HepG2 (cell line): ENCODE measurements around the gene RARG. TPM values are rescaled to one million over a fixed set of nuclear protein-coding genes. Genes with fewer than 3 reads are reported as not detected.

Experiments used
- ARID4A ChIP-seq: sonication (generic); formaldehyde crosslinking; IDR thresholded peaks from 2 replicates; pipeline ENCODE4 v1.5.0; 2020; ENCODE audit warnings: mild to moderate bottlenecking, missing genetic modification reagents, borderline replicate concordance
- BORCS8-MEF2B ChIP-seq: sonication (generic); formaldehyde crosslinking; IDR thresholded peaks from 2 replicates; pipeline ENCODE4 v1.8.0; 2022; ENCODE audit warnings: mild to moderate bottlenecking, missing genetic modification reagents
- CERS6 ChIP-seq: sonication (generic); formaldehyde crosslinking; IDR thresholded peaks from 2 replicates; pipeline ENCODE4 v1.5.0; 2020; ENCODE audit warnings: missing genetic modification reagents
- DMTF1 ChIP-seq: sonication (generic); formaldehyde crosslinking; IDR thresholded peaks from 2 replicates; pipeline ENCODE4 v1.4.0; 2020; ENCODE audit warnings: mild to moderate bottlenecking, missing genetic modification reagents
- E2F1 ChIP-seq: sonication (generic); formaldehyde crosslinking; IDR thresholded peaks from 2 replicates; pipeline ENCODE4 v1.5.0; 2020; ENCODE audit warnings: missing genetic modification reagents
- HNF4G ChIP-seq, 2 experiments: sonication (generic) in 1 of 2; formaldehyde crosslinking in 1 of 2; IDR thresholded peaks; 2 replicates each; pipeline versions ENCODE4 v1.4.0 to v1.6.1; 2011 to 2020; ENCODE audit warnings: borderline replicate concordance in 2 of 2, low read depth in 2 of 2, mild to moderate bottlenecking in 2 of 2, low read length in 1 of 2, missing genetic modification reagents in 1 of 2, moderate library complexity in 1 of 2
- LBX2 ChIP-seq: sonication (generic); formaldehyde crosslinking; IDR thresholded peaks from 2 replicates; pipeline ENCODE4 v1.5.0; 2020; ENCODE audit warnings: missing genetic modification reagents, mild to moderate bottlenecking, borderline replicate concordance
- SCMH1 ChIP-seq: sonication (generic); formaldehyde crosslinking; IDR thresholded peaks from 2 replicates; pipeline ENCODE4 v1.9.0; 2021; ENCODE audit warnings: missing genetic modification reagents, mild to moderate bottlenecking, borderline replicate concordance
- SIX1 ChIP-seq: sonication (generic); formaldehyde crosslinking; IDR thresholded peaks from 2 replicates; pipeline ENCODE4 v1.4.0; 2020; ENCODE audit warnings: missing genetic modification reagents, borderline replicate concordance
- SSRP1 ChIP-seq: IDR thresholded peaks from 2 replicates; pipeline ENCODE4 v1.6.1; 2016; ENCODE audit warnings: control low read depth
- TBP ChIP-seq: sonication (generic); formaldehyde crosslinking; IDR thresholded peaks from 2 replicates; pipeline ENCODE4 v1.5.0; 2020; ENCODE audit warnings: missing genetic modification reagents
- ZBTB26 ChIP-seq: IDR thresholded peaks from 2 replicates; pipeline ENCODE4 v1.6.1; 2016; ENCODE audit warnings: missing compliant biosample characterization, missing genetic modification reagents, borderline replicate concordance
- ZFP90 ChIP-seq: sonication (generic); formaldehyde crosslinking; IDR thresholded peaks from 2 replicates; pipeline ENCODE4 v1.8.0; 2022; ENCODE audit warnings: missing genetic modification reagents, mild to moderate bottlenecking, inconsistent platforms, borderline replicate concordance
- ZNF292 ChIP-seq: sonication (generic); formaldehyde crosslinking; IDR thresholded peaks from 2 replicates; pipeline ENCODE4 v1.8.1; 2022; ENCODE audit warnings: mild to moderate bottlenecking, low read depth, missing genetic modification reagents, borderline replicate concordance
- ZNF788 ChIP-seq: sonication (generic); formaldehyde crosslinking; IDR thresholded peaks from 2 replicates; pipeline ENCODE4 v1.5.0; 2020; ENCODE audit warnings: mild to moderate bottlenecking, missing genetic modification reagents, borderline replicate concordance
- polyA plus RNA-seq, 8 experiments: library from polyadenylated mRNA; depleted of rRNA in 3 of 8; stranded (reverse) in 7 of 8; unstranded in 1 of 8; fragments of >200 nt; fragmentation: Illumina TruSeq in 4 of 8; extraction: Trizol in 4 of 8; gene quantifications; 2 replicates each; pipeline versions ENCODE4 v1.2.1 to v1.2.3, GENCODE V29; 2011 to 2016; ENCODE audit warnings: low read depth in 4 of 8, missing spikeins in 1 of 8, mixed read lengths in 1 of 8; ENCODE audit not compliant: insufficient read depth in 1 of 8
- total RNA-seq, 5 experiments: library from RNA; depleted of rRNA; stranded (reverse); fragments of >200 nt; fragmentation: Illumina TruSeq; extraction: Trizol; gene quantifications; 2 replicates each; pipeline ENCODE4 v1.2.3, GENCODE V29; 2016; ENCODE audit warnings: low read depth in 1 of 5

Gene RARG
- total and polyA plus RNA-seq, 2 of the 13 experiments (the other 11 are each of a cell fraction or from before 2014, with no cell fraction given), result 0.77 to 1.5 TPM

GRCh38 chr12:53251477-53252348 lies 19.7 kb upstream of the RARG start (continued):
- TF ChIP-seq ZNF292 (CRISPR knock-in tag), result no peak
- no peak for TF ChIP-seq CERS6 (CRISPR knock-in tag)
- no peak for TF ChIP-seq SCMH1 (CRISPR knock-in tag)
- peak; percentile 79 for TF ChIP-seq E2F1 (CRISPR knock-in tag)
- peak; percentile 39; the same call in 1 of the 2 replicates for TF ChIP-seq SSRP1 (CRISPR knock-in tag)
- TF ChIP-seq DMTF1, result no peak
- no peak for TF ChIP-seq TBP (CRISPR knock-in tag)
- TF ChIP-seq SIX1 (CRISPR knock-in tag), result peak; percentile 46; the same call in 1 of the 2 replicates
- TF ChIP-seq ARID4A (CRISPR knock-in tag), result peak; percentile 90
- no peak for TF ChIP-seq ZBTB26 (CRISPR knock-in tag)
- 0 out of 2 replicates have a peak, but pooled peaks have one; percentile 83 for TF ChIP-seq ZFP90
- no peak for TF ChIP-seq ZNF788 (CRISPR knock-in tag)
- no peak for TF ChIP-seq LBX2
- TF ChIP-seq BORCS8-MEF2B (CRISPR knock-in tag), result peak; percentile 70
- peak; percentile 57; the same call in 1 of the 2 replicates for TF ChIP-seq HNF4G (IDR thresholded peaks at IDR 0.05; ENCODE audit: borderline replicate concordance, low read depth, low read length)
- TF ChIP-seq HNF4G (CRISPR knock-in tag; IDR thresholded peaks at IDR 0.05; ENCODE audit: borderline replicate concordance, low read depth), result no peak
